Measurements from ENCODE around the gene SNCG. TPM values are rescaled to one million over a fixed set of nuclear protein-coding genes. Genes with fewer than 3 reads are reported as not detected.

The SNCG gene
- total RNA-seq, 1 experiment from 2014 or later, result 8.4 TPM

DNA sequence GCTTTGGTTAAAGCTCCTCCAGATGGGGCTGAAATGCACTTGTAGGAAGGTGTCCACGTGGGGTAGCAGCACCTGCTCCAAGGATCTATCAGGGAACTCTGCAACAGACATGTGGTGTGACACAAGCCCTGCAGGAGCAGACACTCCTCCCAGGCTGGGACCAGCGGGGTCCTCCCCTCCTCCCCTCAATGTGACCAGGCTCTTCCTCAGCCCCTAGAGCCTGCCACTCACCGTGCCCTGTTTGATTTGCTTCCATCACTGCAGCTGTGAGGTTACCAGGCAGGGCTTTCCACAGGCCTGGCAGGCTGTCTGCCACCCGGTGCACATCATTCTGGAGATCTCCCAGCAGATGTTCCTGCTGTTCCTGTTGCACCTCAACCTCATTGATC, 14.4 kb upstream of the SNCG start:
- H3K9me3 Mint-ChIP-seq, result peaks cover 5% of the 10 kb centered on the region
- no peak for TF ChIP-seq SOX15 (CRISPR knock-in tag; IDR thresholded peaks at IDR 0.05)
- no peak for TF ChIP-seq TCF7 (CRISPR knock-in tag; IDR thresholded peaks at IDR 0.05; ENCODE audit: low read depth)
- TF ChIP-seq MXD4 (CRISPR knock-in tag; IDR thresholded peaks at IDR 0.05; ENCODE audit: borderline replicate concordance), result no peak
- TF ChIP-seq, protein P1, sequence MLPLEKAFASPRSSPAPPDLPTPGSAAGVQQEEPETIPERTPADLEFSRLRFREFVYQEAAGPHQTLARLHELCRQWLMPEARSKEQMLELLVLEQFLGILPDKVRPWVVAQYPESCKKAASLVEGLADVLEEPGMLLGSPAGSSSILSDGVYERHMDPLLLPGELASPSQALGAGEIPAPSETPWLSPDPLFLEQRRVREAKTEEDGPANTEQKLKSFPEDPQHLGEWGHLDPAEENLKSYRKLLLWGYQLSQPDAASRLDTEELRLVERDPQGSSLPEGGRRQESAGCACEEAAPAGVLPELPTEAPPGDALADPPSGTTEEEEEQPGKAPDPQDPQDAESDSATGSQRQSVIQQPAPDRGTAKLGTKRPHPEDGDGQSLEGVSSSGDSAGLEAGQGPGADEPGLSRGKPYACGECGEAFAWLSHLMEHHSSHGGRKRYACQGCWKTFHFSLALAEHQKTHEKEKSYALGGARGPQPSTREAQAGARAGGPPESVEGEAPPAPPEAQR (CRISPR knock-in tag; IDR thresholded peaks at IDR 0.05), result no peak
- TF ChIP-seq ESRRA (CRISPR knock-in tag; IDR thresholded peaks at IDR 0.05; ENCODE audit: borderline replicate concordance), result no peak
- TF ChIP-seq, protein P2, sequence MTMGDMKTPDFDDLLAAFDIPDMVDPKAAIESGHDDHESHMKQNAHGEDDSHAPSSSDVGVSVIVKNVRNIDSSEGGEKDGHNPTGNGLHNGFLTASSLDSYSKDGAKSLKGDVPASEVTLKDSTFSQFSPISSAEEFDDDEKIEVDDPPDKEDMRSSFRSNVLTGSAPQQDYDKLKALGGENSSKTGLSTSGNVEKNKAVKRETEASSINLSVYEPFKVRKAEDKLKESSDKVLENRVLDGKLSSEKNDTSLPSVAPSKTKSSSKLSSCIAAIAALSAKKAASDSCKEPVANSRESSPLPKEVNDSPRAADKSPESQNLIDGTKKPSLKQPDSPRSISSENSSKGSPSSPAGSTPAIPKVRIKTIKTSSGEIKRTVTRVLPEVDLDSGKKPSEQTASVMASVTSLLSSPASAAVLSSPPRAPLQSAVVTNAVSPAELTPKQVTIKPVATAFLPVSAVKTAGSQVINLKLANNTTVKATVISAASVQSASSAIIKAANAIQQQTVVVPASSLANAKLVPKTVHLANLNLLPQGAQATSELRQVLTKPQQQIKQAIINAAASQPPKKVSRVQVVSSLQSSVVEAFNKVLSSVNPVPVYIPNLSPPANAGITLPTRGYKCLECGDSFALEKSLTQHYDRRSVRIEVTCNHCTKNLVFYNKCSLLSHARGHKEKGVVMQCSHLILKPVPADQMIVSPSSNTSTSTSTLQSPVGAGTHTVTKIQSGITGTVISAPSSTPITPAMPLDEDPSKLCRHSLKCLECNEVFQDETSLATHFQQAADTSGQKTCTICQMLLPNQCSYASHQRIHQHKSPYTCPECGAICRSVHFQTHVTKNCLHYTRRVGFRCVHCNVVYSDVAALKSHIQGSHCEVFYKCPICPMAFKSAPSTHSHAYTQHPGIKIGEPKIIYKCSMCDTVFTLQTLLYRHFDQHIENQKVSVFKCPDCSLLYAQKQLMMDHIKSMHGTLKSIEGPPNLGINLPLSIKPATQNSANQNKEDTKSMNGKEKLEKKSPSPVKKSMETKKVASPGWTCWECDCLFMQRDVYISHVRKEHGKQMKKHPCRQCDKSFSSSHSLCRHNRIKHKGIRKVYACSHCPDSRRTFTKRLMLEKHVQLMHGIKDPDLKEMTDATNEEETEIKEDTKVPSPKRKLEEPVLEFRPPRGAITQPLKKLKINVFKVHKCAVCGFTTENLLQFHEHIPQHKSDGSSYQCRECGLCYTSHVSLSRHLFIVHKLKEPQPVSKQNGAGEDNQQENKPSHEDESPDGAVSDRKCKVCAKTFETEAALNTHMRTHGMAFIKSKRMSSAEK (CRISPR knock-in tag; IDR thresholded peaks at IDR 0.05; ENCODE audit: borderline replicate concordance), result no peak
- no peak for TF ChIP-seq ZBTB21 (CRISPR knock-in tag; IDR thresholded peaks at IDR 0.05; ENCODE audit: borderline replicate concordance)
- no peak for TF ChIP-seq SMAD3 (CRISPR knock-in tag; IDR thresholded peaks at IDR 0.05; ENCODE audit: borderline replicate concordance)
- no peak for TF ChIP-seq OVOL2 (CRISPR knock-in tag; IDR thresholded peaks at IDR 0.05; ENCODE audit: borderline replicate concordance)
- no peak for TF ChIP-seq CREB1 (CRISPR knock-in tag; IDR thresholded peaks at IDR 0.05)
- TF ChIP-seq, protein P3, sequence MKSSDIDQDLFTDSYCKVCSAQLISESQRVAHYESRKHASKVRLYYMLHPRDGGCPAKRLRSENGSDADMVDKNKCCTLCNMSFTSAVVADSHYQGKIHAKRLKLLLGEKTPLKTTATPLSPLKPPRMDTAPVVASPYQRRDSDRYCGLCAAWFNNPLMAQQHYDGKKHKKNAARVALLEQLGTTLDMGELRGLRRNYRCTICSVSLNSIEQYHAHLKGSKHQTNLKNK (CRISPR knock-in tag; IDR thresholded peaks at IDR 0.05), result no peak
- no peak for TF ChIP-seq EMX1 (CRISPR knock-in tag; IDR thresholded peaks at IDR 0.05)
- no peak for TF ChIP-seq GRHL2 (CRISPR knock-in tag; IDR thresholded peaks at IDR 0.05; ENCODE audit: insufficient replicate concordance, severe bottlenecking)
- TF ChIP-seq, protein P4, sequence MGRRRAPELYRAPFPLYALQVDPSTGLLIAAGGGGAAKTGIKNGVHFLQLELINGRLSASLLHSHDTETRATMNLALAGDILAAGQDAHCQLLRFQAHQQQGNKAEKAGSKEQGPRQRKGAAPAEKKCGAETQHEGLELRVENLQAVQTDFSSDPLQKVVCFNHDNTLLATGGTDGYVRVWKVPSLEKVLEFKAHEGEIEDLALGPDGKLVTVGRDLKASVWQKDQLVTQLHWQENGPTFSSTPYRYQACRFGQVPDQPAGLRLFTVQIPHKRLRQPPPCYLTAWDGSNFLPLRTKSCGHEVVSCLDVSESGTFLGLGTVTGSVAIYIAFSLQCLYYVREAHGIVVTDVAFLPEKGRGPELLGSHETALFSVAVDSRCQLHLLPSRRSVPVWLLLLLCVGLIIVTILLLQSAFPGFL (CRISPR knock-in tag; IDR thresholded peaks at IDR 0.05; ENCODE audit: borderline replicate concordance), result no peak
- no peak for TF ChIP-seq GTF2I (CRISPR knock-in tag; conservative IDR thresholded peaks at IDR 0.05)
- TF ChIP-seq, protein P5, sequence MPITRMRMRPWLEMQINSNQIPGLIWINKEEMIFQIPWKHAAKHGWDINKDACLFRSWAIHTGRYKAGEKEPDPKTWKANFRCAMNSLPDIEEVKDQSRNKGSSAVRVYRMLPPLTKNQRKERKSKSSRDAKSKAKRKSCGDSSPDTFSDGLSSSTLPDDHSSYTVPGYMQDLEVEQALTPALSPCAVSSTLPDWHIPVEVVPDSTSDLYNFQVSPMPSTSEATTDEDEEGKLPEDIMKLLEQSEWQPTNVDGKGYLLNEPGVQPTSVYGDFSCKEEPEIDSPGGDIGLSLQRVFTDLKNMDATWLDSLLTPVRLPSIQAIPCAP (CRISPR knock-in tag; IDR thresholded peaks at IDR 0.05), result no peak
- TF ChIP-seq, protein P6, sequence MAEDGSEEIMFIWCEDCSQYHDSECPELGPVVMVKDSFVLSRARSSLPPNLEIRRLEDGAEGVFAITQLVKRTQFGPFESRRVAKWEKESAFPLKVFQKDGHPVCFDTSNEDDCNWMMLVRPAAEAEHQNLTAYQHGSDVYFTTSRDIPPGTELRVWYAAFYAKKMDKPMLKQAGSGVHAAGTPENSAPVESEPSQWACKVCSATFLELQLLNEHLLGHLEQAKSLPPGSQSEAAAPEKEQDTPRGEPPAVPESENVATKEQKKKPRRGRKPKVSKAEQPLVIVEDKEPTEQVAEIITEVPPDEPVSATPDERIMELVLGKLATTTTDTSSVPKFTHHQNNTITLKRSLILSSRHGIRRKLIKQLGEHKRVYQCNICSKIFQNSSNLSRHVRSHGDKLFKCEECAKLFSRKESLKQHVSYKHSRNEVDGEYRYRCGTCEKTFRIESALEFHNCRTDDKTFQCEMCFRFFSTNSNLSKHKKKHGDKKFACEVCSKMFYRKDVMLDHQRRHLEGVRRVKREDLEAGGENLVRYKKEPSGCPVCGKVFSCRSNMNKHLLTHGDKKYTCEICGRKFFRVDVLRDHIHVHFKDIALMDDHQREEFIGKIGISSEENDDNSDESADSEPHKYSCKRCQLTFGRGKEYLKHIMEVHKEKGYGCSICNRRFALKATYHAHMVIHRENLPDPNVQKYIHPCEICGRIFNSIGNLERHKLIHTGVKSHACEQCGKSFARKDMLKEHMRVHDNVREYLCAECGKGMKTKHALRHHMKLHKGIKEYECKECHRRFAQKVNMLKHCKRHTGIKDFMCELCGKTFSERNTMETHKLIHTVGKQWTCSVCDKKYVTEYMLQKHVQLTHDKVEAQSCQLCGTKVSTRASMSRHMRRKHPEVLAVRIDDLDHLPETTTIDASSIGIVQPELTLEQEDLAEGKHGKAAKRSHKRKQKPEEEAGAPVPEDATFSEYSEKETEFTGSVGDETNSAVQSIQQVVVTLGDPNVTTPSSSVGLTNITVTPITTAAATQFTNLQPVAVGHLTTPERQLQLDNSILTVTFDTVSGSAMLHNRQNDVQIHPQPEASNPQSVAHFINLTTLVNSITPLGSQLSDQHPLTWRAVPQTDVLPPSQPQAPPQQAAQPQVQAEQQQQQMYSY (CRISPR knock-in tag; IDR thresholded peaks at IDR 0.05), result no peak
- TF ChIP-seq ZNF423 (CRISPR knock-in tag; IDR thresholded peaks at IDR 0.05), result no peak
- no peak for TF ChIP-seq ZNF416 (CRISPR knock-in tag; IDR thresholded peaks at IDR 0.05)
- H3K27ac Mint-ChIP-seq, result no peak overlapping the region
- H3K27me3 Mint-ChIP-seq (ENCODE audit: low read depth), result no peaks in the 10 kb centered on the region; the same call in 1 of the 2 replicates
- ATAC-seq (no peak), DNase-seq (ENCODE audit: low spot score) (peak; percentile 5)
- no peak overlapping the region for H3K4me3 Mint-ChIP-seq
- H3K4me1 Mint-ChIP-seq, result peaks cover 20% of the 10 kb centered on the region
- no peaks in the 10 kb centered on the region for H3K36me3 Mint-ChIP-seq
- ChIA-PET POLR2A (interaction anchor here (1.2 kb wide), 1 partner anchor 12 kb away, joined by 3 read pairs; no protein-coding TSS in a partner anchor), CTCF (interaction anchor here (2.9 to 13.1 kb wide), 2 partner anchors 11 to 21 kb away, joined by 23 to 462 read pairs; partner anchors contain the start of genes ADIRF and SNCG)

All from WTC11 (cell line).